Measurements from ENCODE around the gene KNTC1. TPM values are rescaled to one million over a fixed set of nuclear protein-coding genes. Genes with fewer than 3 reads are reported as not detected.

KNTC1 gene
- total and polyA plus RNA-seq, 2 donors = 34.0 to 40.8 TPM

- WGBS = 87% methylated on average over 8 of the region's 8 CpGs
- H3K27me3 ChIP-seq (ENCODE audit: control insufficient read depth in 2 of 2, insufficient read depth in 1 of 2, low read length in 1 of 2) = no peaks in the 10 kb centered on the region
- no peak overlapping the region for H3K4me3 ChIP-seq (ENCODE audit: low read length in 2 of 2)
- no peaks in the 10 kb centered on the region for H3K4me1 ChIP-seq (ENCODE audit: control insufficient read depth in 2 of 2, insufficient read depth in 2 of 2, low read length in 2 of 2)
- DNase-seq (ENCODE audit: low read depth in 6 of 9, low spot score in 9 of 9) = no peak
- no peak overlapping the region for H3K27ac ChIP-seq (ENCODE audit: low read depth in 1 of 2, low read length in 1 of 2)
- no peaks in the 10 kb centered on the region for H3K36me3 ChIP-seq (ENCODE audit: control insufficient read depth in 2 of 2, insufficient read depth in 2 of 2, low read length in 1 of 2)
- no peaks in the 10 kb centered on the region for H3K9me3 ChIP-seq (ENCODE audit: control insufficient read depth in 2 of 2, insufficient read depth in 1 of 2, low read length in 1 of 2)
These were observed 138.3 kb downstream of the KNTC1 start for GRCh38 chr12:122665349-122665748.

- DNase-seq (ENCODE audit: low read depth in 6 of 9, low spot score in 9 of 9) = no peak
- WGBS = 97% methylated on average over 5 of the region's 5 CpGs
These were observed 138.7 kb downstream of the KNTC1 start for GRCh38 chr12:122665759-122666158.

GRCh38 chr12:122668268-122668667 lies 141.2 kb downstream of the KNTC1 start:
- DNase-seq (ENCODE audit: low read depth in 6 of 9, low spot score in 9 of 9) = no peak
- H3K27ac ChIP-seq (ENCODE audit: low read depth in 1 of 2, low read length in 1 of 2) = no peak overlapping the region
- no peaks in the 10 kb centered on the region for H3K36me3 ChIP-seq (ENCODE audit: control insufficient read depth in 2 of 2, insufficient read depth in 2 of 2, low read length in 1 of 2)
- 98% methylated on average over 2 of the region's 2 CpGs for WGBS
- H3K4me3 ChIP-seq (ENCODE audit: low read length in 2 of 2) = no peak overlapping the region
- H3K27me3 ChIP-seq (ENCODE audit: control insufficient read depth in 2 of 2, insufficient read depth in 1 of 2, low read length in 1 of 2) = no peaks in the 10 kb centered on the region
- H3K4me1 ChIP-seq (ENCODE audit: control insufficient read depth in 2 of 2, insufficient read depth in 2 of 2, low read length in 2 of 2) = no peaks in the 10 kb centered on the region
- no peaks in the 10 kb centered on the region for H3K9me3 ChIP-seq (ENCODE audit: control insufficient read depth in 2 of 2, insufficient read depth in 1 of 2, low read length in 1 of 2)

More at GRCh38 chr12:122665759-122666158, 138.7 kb downstream of the KNTC1 start:
- H3K27me3 ChIP-seq (ENCODE audit: control insufficient read depth in 2 of 2, insufficient read depth in 1 of 2, low read length in 1 of 2) = no peaks in the 10 kb centered on the region
- no peak overlapping the region for H3K27ac ChIP-seq (ENCODE audit: low read depth in 1 of 2, low read length in 1 of 2)
- H3K36me3 ChIP-seq (ENCODE audit: control insufficient read depth in 2 of 2, insufficient read depth in 2 of 2, low read length in 1 of 2) = no peaks in the 10 kb centered on the region
- no peaks in the 10 kb centered on the region for H3K4me1 ChIP-seq (ENCODE audit: control insufficient read depth in 2 of 2, insufficient read depth in 2 of 2, low read length in 2 of 2)
- H3K9me3 ChIP-seq (ENCODE audit: control insufficient read depth in 2 of 2, insufficient read depth in 1 of 2, low read length in 1 of 2) = no peaks in the 10 kb centered on the region
- H3K4me3 ChIP-seq (ENCODE audit: low read length in 2 of 2) = no peak overlapping the region

GRCh38 chr12:122669397-122670070 lies 142.5 kb downstream of the KNTC1 start:
- WGBS = 95% methylated on average over 5 of the region's 5 CpGs

GRCh38 chr12:122672515-122672914 lies 145.5 kb downstream of the KNTC1 start:
- no peak overlapping the region for H3K27ac ChIP-seq (ENCODE audit: low read depth in 1 of 2, low read length in 1 of 2)
- H3K9me3 ChIP-seq (ENCODE audit: control insufficient read depth in 2 of 2, insufficient read depth in 1 of 2, low read length in 1 of 2) = no peaks in the 10 kb centered on the region
- 93% methylated on average over 2 of the region's 2 CpGs for WGBS
- DNase-seq (ENCODE audit: low read depth in 6 of 9, low spot score in 9 of 9) = no peak
- H3K36me3 ChIP-seq (ENCODE audit: control insufficient read depth in 2 of 2, insufficient read depth in 2 of 2, low read length in 1 of 2) = no peaks in the 10 kb centered on the region
- no peak overlapping the region for H3K4me3 ChIP-seq (ENCODE audit: low read length in 2 of 2)
- no peaks in the 10 kb centered on the region for H3K27me3 ChIP-seq (ENCODE audit: control insufficient read depth in 2 of 2, insufficient read depth in 1 of 2, low read length in 1 of 2)
- no peaks in the 10 kb centered on the region for H3K4me1 ChIP-seq (ENCODE audit: control insufficient read depth in 2 of 2, insufficient read depth in 2 of 2, low read length in 2 of 2)

More at GRCh38 chr12:122669397-122670070, 142.5 kb downstream of the KNTC1 start:
- no peaks in the 10 kb centered on the region for H3K9me3 ChIP-seq (ENCODE audit: control insufficient read depth in 2 of 2, insufficient read depth in 1 of 2, low read length in 1 of 2)
- H3K4me1 ChIP-seq (ENCODE audit: control insufficient read depth in 2 of 2, insufficient read depth in 2 of 2, low read length in 2 of 2) = no peaks in the 10 kb centered on the region
- H3K4me3 ChIP-seq (ENCODE audit: low read length in 2 of 2) = no peak overlapping the region
- no peak overlapping the region for H3K27ac ChIP-seq (ENCODE audit: low read depth in 1 of 2, low read length in 1 of 2)
- no peaks in the 10 kb centered on the region for H3K27me3 ChIP-seq (ENCODE audit: control insufficient read depth in 2 of 2, insufficient read depth in 1 of 2, low read length in 1 of 2)
- no peaks in the 10 kb centered on the region for H3K36me3 ChIP-seq (ENCODE audit: control insufficient read depth in 2 of 2, insufficient read depth in 2 of 2, low read length in 1 of 2)
- no peak for DNase-seq (ENCODE audit: low read depth in 6 of 9, low spot score in 9 of 9)

Other genes starting within 250 kb of the KNTC1 start
- gene CLIP1, start 104.6 kb upstream of the KNTC1 start, total RNA-seq = 18.4 TPM
- gene CLIP1, start 104.6 kb upstream of the KNTC1 start, polyA plus RNA-seq = 26.7 TPM
- 24.6 TPM for gene ZCCHC8, start 26.3 kb upstream of the KNTC1 start, total RNA-seq
- gene ZCCHC8, start 26.3 kb upstream of the KNTC1 start, polyA plus RNA-seq = 46.7 TPM
- 75.5 TPM for gene RSRC2, start 313 bp upstream of the KNTC1 start, total RNA-seq
- 112 TPM for gene RSRC2, start 313 bp upstream of the KNTC1 start, polyA plus RNA-seq
- gene HCAR2, start 176.1 kb downstream of the KNTC1 start, total RNA-seq = 1.8 TPM
- 4.3 TPM for gene HCAR2, start 176.1 kb downstream of the KNTC1 start, polyA plus RNA-seq
- 0.47 TPM for gene HCAR3, start 189.6 kb downstream of the KNTC1 start, total RNA-seq
- 1.8 TPM for gene HCAR3, start 189.6 kb downstream of the KNTC1 start, polyA plus RNA-seq
- 0.33 TPM for gene HCAR1, start 203.6 kb downstream of the KNTC1 start, total RNA-seq
- 0.50 TPM for gene HCAR1, start 203.6 kb downstream of the KNTC1 start, polyA plus RNA-seq
- 42.1 TPM for gene DENR, start 225.6 kb downstream of the KNTC1 start, total RNA-seq
- 56.8 TPM for gene DENR, start 225.6 kb downstream of the KNTC1 start, polyA plus RNA-seq
- gene CCDC62, start 247.3 kb downstream of the KNTC1 start, total RNA-seq = 1.2 TPM
- gene CCDC62, start 247.3 kb downstream of the KNTC1 start, polyA plus RNA-seq = 0.59 TPM

All from thymus (tissue), 11 donors.